NB4 (cell line): Measurements from ENCODE around the gene CAPSL.

Source experiments
- POLR2A ChIP-seq: IDR thresholded peaks from 2 replicates; pipeline ENCODE4 v1.6.1; 2011; ENCODE audit warnings: mild to moderate bottlenecking; ENCODE audit not compliant: insufficient read length; ENCODE audit errors: extremely low read depth
- TF ChIP-seq, protein P1 (sequence below): IDR thresholded peaks from one replicate; pipeline ENCODE4 v1.5.1; 2012; ENCODE audit warnings: low read depth, low read length
- TF ChIP-seq, protein P2 (sequence below): IDR thresholded peaks from 2 replicates; pipeline ENCODE4 v1.6.1; 2011; ENCODE audit warnings: low read depth, low read length

DNA sequence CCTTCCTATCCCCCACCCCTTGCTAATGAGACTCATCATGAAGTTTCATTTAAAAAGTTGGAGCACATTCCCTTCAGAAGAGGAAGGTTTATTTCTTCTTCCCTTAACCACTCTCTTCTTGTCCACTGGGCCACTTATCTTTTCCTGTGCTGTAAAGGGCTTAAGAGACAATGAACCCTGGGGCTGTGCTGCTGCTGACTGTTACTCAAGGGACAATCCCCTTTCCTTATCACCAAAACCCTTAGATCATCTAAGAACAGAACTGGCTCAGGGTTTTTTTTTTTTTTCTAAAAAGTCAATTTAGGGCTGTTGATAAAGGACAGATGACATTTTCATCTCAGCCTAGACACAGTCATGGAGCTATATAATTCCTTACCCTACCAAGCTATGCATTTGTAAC lies 29.6 kb downstream of the CAPSL start:
- TF ChIP-seq, protein P1, sequence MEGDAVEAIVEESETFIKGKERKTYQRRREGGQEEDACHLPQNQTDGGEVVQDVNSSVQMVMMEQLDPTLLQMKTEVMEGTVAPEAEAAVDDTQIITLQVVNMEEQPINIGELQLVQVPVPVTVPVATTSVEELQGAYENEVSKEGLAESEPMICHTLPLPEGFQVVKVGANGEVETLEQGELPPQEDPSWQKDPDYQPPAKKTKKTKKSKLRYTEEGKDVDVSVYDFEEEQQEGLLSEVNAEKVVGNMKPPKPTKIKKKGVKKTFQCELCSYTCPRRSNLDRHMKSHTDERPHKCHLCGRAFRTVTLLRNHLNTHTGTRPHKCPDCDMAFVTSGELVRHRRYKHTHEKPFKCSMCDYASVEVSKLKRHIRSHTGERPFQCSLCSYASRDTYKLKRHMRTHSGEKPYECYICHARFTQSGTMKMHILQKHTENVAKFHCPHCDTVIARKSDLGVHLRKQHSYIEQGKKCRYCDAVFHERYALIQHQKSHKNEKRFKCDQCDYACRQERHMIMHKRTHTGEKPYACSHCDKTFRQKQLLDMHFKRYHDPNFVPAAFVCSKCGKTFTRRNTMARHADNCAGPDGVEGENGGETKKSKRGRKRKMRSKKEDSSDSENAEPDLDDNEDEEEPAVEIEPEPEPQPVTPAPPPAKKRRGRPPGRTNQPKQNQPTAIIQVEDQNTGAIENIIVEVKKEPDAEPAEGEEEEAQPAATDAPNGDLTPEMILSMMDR, result no peak
- TF ChIP-seq, protein P2, sequence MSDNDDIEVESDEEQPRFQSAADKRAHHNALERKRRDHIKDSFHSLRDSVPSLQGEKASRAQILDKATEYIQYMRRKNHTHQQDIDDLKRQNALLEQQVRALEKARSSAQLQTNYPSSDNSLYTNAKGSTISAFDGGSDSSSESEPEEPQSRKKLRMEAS, result no peak
- no peak for TF ChIP-seq POLR2A
